NOMO-1 treated with dmso at 0.1 percent for 144 hours (cell line): ENCODE data around the gene FIBIN.
"Not testable (repeated sequence)": the region's sequence is repeated elsewhere in the genome, so short reads cannot be mapped to it uniquely, and the experiment has no call there.

Source experiments
- DNase-seq: peaks from one replicate; lab custom pipeline; 2025; ENCODE audit not compliant: unreplicated experiment; lab: John Stamatoyannopoulos, UW

FIBIN gene

GRCh38 chr11:26976389-26976788 is 17.5 kb upstream of the FIBIN start:
- no peak for DNase-seq

DNA sequence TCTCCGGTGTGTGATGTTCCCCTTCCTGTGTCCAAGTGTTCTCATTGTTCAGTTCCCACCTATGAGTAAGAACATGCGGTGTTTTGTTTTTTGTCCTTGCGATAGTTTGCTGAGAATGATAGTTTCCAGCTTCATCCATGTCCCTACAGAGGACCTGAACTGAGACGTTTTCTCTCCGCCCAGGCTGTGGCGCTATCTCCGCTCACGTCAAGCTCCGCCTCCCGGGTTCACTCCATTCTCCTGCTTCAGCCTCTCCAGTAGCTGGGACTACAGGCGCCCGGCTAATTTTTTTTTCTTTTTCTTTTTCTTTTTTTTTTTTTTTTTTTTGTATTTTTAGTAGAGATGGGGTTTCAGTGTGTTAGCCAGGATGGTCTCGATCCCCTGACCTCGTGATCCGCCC is 16.7 kb upstream of the FIBIN start:
- not testable (repeated sequence) for DNase-seq

DNA sequence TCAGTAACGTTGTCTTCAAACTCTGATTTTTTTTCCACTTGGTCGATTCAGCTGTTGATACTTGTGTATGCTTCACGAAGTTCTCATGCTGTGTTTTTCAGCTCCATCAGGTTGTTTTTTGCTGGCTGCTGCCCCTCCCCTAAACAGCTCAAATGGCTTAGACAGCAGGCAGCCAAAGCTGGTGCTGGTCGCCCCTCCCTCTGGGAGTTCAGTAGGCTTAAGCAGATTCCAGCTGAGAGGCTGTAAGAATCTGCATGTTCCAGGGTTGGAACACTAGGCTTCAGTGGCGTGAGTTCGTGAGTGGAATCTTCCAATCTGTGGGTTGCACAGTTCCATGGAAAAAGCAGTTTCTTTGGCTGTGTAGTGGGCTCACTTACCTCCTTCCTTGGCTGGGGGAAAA is 10.3 kb upstream of the FIBIN start:
- no peak for DNase-seq

DNA sequence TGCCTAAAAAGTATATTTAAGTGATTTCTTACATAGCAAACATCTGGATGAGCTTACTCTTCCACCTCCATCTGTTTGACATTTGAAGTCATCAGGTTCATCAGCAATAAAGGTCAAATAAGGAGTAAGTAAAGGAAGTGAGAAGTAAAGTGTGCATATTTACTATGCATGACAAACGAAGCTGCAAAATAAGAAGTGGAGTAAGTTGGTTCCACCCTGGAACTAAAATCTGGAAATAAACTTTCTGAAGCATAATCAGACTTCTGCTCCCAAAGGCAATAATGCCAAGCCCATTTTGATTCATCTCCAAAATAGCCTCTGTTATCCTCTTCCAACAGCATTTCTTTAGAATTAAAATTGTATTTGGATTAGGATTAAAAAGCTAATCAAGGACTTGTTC is 8.4 kb upstream of the FIBIN start:
- DNase-seq, result no peak

- DNase-seq, result no peak
Observed at GRCh38 chr11:26985943-26986342, 8.0 kb upstream of the FIBIN start.

- DNase-seq, result no peak
Observed at GRCh38 chr11:26987272-26987671, 6.6 kb upstream of the FIBIN start.

DNA sequence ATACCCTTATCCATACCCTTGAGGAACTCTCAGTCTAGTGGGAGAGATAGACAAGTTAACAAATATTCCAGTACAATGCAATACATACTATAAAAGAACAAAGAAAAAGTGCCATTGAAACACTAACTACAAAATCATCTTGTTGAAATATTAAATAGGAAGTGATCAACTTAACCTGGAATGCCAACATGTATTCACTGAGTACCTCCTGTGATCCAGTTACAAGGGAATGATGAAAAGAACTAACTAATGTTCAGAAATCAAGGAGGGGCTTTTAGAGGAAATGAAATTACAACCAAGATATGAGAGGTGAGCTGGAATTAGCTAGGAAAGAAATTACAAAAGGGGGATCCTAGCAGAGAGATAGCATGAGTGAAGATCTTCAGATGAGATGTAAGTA is 6.2 kb upstream of the FIBIN start:
- DNase-seq, result no peak

DNA sequence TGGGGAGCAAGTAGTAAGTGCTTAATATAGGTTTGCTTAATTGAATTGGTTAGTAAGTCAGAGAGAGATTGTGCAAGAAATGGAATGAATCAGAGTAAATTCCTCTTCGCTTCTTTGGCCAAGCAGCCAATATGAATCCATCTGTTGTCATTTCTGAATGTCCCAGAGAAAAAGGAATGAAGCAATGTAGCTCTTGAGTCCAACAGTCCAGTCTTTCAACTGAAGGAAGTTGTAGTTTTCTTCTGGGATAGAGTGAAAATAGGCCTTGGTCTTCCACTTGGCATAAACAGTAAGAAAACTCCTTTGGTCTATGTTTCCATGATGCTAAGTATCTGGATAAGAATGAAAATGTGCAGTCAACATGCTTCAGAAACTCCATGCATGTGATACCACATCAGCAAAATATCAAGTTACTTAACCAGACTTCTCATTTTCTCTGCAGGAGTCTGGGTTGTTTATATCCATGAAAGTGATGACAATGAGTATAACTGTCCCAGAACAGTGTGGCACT is 1.8 kb upstream of the FIBIN start:
- no peak for DNase-seq

- no peak for DNase-seq
Observed at GRCh38 chr11:26994631-26995095, 751 bp downstream of the FIBIN start.

GRCh38 chr11:26995701-26996460 is 2.0 kb downstream of the FIBIN start:
- no peak for DNase-seq

DNA sequence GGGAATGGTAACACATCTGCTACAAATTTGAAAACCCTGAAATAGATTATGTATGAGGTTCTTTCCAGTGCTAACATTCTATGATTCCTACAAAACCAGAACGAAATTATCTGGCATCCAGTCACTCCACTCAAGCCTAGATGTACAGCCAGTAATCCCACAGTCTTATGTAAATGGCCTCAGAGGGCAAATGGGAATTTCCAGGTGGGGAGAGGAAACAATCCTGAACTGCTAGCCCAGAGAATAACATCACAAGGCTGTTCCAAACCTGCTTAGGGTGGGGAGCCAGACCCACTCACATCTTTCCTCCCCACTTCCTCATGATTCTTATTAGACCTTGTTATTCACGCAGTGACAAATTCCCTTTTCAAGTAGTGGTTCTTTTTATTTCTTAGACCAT is 3.5 kb downstream of the FIBIN start:
- no peak for DNase-seq

- not testable (repeated sequence) for DNase-seq
Observed at GRCh38 chr11:27001136-27001730, 7.3 kb downstream of the FIBIN start.

DNA sequence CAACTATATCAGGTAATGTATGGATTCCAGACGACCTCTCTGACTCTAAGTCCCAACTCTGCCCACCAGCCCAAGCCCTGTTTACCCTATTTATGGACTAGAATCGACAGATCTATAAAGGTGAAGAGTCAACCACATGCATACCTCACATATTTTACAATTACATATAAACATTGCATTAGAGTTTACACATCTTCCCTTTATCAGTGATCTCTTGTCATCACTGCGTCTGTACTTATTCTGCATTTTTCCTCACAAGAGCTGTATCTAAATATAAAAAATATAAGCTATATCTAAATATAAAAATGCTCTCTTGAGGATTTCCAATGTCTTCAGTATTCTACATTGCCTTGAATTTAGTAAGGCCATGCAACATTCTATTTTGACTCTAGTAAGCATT is 8.5 kb downstream of the FIBIN start:
- DNase-seq, result no peak

DNA sequence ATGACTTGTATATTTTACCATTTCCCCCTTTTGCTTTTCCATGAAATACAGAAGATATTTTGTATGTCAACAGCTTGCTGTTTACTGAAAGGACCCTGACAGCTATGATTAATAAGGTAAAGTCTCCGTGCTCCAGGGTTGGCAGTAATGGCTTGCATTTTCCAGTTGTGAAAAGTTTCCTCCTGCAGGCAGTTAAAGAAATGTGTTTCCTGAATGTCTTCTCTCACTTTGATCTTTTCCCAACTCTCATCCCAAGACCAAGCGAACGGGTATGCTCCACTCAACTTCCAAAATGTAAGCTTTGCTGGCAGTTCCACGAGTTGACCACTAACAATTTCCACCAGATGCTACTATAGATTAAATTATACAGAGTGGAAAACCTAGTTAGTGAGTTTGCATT is 8.9 kb downstream of the FIBIN start:
- no peak for DNase-seq

GRCh38 chr11:27004103-27004502 is 10.2 kb downstream of the FIBIN start:
- DNase-seq, result no peak

DNA sequence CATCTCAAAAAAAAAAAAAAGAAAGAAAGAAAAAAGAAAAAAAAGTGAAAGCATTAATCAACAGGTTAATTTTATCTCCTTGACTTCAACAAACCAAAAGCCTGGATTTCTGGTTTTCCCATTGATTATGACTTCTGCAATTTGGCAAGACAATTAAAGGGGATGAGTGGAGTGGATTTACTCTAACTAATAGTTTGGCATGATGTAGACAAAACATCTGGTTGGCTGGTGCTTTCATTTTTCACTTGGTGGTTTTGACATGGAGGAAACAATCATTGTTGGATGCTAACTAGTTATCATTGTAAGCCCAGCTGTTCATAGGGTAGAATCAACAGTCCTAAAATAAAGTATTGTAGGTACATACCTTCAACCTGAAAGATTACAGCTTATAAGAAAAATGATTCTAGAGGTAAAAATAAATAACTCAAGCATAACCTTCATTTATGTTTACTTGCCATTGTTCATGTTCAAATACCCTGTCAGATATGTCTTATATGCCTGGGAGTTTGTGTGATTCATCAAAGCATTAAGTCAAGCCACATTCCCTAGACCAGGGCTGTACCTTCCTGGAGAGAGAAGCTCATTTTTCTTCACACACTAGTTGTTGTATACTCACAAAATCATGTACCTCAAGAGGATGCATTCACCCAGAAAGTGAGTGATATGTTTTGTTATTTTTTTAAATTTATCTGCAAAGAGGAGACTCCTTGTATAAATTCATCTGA is 15.1 kb downstream of the FIBIN start:
- DNase-seq, result no peak

DNA sequence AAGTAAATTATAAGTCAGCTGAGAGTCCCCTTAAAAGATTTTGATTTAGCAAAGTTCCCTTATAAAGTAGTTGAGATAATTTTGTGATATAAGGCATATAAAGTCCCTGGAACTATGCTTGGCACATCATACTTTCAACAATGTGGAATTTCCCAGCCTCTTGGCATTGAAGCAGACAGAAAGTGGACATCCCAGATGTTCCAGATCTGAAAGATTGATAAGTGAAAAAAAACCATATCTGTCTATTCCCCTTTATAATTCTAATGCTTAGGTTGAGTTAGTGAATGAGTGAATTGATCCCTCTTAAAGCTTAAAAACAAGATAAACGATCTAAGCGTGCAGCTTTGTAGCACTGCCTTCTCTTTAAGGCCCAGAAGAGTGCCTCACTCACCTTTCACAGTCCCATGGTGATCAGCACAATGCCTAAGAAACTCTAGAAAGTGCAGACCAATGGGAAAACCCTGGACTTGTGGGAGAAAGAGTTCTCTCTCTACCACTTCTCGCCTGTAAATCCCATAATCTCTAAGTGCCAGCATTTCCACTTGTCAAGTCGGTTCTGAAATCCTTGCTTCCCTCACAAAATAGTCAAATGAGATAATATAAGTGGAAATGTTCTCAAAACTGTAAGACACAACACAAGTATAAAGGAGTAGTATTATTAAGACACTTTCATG is 17.8 kb downstream of the FIBIN start:
- DNase-seq, result no peak

DNA sequence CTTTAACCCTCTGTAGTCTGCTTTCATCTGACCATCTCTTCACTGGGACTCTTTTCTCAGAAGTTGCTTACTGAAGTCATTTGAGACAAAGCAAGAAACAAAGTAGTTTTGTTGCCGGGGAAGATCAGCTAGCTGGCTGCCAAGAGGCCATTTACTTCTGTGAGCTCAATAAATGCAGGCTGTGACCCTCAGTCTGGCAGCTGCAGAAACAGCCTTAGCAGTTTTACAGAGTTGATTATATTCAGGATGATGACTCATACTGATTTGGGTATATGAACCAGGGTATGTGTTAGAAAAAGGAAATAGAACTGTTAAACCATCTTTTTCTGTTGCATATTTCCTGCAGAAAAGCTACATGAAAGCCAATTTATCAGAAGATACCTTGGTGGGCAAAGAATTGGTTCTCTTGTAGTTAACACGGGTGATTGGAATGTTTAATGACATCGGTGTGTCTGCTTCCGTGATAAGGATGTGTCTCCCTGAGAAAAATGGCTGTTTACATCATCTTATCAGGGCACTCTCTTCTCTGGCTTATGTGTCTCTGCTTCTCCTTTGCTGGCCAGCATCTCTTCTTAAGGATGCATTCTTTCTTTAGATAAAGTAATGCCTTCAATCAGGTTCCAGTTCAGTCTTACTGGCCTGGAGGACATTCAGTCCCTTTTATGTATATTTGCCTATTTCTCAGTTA is 18.5 kb downstream of the FIBIN start:
- no peak for DNase-seq

GRCh38 chr11:27013781-27014361 is 20.0 kb downstream of the FIBIN start:
- DNase-seq, result no peak

- DNase-seq, result no peak
Observed at GRCh38 chr11:27018902-27019529, 25.1 kb downstream of the FIBIN start.
